ENCODE measurements around the gene CCK. TPM values are rescaled to one million over a fixed set of nuclear protein-coding genes. Genes with fewer than 3 reads are reported as not detected.

The CCK gene
- total RNA-seq, 1 donor from 2014 or later, result not detected

DNA sequence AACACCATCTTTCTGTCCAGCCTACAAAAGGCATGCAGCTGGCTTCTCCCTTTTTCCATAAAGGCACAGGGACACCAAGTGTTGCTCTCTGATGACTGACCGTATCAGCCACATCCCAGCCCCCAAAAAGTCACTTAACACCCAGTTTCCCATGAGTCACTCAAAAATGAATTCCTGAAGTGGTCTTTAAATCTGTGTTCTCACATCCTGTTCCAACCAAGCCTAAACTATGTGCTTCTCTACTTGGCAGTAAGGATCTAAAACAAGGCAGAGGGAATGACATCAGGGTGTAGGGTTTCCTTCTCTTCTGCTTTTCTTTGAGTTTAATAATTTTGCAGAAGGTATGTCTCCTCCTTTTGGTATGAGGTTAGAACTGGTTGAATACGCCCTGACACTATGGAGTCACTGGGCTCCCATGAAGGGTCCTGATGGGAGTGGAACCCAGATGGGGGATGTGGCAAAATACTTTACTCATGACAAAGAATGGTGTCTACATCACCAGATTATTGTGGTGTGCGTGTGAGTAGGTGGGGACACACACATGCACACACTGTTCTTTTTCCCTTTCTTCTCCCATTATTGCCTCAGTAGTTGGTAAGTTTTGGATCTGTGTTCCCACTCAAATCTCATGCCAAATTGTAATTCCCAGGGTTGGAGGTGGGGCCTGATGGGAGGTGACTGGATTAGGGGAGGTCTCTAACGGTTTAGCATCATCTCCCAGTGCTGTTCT lies 35.6 kb upstream of the CCK start:
- TF ChIP-seq, protein P1, sequence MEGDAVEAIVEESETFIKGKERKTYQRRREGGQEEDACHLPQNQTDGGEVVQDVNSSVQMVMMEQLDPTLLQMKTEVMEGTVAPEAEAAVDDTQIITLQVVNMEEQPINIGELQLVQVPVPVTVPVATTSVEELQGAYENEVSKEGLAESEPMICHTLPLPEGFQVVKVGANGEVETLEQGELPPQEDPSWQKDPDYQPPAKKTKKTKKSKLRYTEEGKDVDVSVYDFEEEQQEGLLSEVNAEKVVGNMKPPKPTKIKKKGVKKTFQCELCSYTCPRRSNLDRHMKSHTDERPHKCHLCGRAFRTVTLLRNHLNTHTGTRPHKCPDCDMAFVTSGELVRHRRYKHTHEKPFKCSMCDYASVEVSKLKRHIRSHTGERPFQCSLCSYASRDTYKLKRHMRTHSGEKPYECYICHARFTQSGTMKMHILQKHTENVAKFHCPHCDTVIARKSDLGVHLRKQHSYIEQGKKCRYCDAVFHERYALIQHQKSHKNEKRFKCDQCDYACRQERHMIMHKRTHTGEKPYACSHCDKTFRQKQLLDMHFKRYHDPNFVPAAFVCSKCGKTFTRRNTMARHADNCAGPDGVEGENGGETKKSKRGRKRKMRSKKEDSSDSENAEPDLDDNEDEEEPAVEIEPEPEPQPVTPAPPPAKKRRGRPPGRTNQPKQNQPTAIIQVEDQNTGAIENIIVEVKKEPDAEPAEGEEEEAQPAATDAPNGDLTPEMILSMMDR (IDR thresholded peaks at IDR 0.05), result no peak
- no peak overlapping the region for H3K27ac ChIP-seq
- no peak for DNase-seq (ENCODE audit: low spot score in 2 of 2)

DNA sequence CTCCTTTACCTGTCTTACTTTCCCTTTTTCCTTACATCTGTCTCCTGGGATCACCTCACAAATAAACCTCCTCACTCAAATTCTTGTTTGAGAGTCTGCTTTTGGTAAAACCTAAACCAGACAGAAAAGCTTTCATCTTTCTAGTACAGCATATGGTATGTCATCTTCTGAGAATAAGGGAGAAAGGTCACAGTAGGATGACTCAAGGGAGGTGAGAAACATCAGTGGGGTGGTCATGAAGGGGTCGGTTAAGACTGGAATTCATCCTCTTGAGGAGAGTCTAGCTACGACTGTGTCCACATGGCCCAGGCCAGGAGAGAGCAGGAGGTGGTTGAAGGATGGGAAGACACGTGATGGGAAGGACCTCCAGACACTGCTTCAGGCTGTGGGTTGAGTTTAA lies 34.8 kb upstream of the CCK start:
- Histone ChIP-seq H3K27ac (no peak overlapping the region), H3K9me3 (no peaks in the 10 kb centered on the region), H3K27me3 (no peaks in the 10 kb centered on the region), H3K36me3 (no peaks in the 10 kb centered on the region), H3K4me3 (no peak overlapping the region), H3K4me1 (no peaks in the 10 kb centered on the region)
- no peak for DNase-seq (ENCODE audit: low spot score in 2 of 2)
- TF ChIP-seq, protein P1 (IDR thresholded peaks at IDR 0.05), result no peak
- intact Hi-C loops (cut with DNase I), result no loop called here

More for the DNA sequence above, 35.6 kb upstream of the CCK start:
- H3K9me3 ChIP-seq, result no peaks in the 10 kb centered on the region
- H3K27me3 ChIP-seq, result no peaks in the 10 kb centered on the region
- H3K4me3 ChIP-seq, result no peak overlapping the region
- H3K4me1 ChIP-seq, result no peaks in the 10 kb centered on the region
- no peaks in the 10 kb centered on the region for H3K36me3 ChIP-seq
- intact Hi-C loops (cut with DNase I), result no loop called here

DNA sequence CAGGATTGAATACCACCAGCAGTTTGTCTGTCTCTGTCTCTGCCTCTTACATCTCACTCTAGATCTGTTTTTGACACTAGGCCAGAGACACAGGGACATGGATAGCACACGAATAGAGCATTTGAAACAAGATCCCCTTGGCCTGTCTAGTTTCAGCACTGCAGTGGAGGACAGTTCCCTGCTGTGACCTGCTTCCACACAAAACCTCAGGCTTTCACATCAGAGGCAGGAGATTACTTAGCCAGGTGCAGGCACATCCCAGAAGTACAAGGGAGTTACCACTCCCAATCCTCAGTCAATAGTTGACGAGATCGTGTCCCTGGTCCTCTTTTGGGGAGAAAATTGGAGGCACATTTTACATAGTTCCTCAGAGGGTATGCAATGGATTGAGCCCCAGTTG lies 34.0 kb upstream of the CCK start:
- intact Hi-C loops (cut with DNase I), result no loop called here

DNA sequence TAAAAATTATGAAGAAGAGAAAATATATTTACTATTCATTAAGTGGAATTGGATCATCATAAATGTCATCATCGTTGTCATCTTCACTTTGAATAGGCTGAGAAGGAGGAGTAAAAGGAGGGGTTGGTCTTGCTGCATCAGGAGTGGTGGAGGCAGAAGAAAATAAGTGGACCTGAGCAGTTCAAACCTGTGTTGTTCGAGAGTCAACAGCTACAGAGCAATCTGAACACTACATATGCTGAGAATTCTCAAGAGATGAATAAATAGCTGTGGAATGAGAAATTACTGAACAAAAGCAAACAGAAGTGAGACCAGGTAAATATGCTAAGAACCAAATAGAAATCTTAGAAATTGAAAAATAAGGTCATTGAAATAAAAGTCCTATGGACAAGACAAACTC lies 32.3 kb upstream of the CCK start:
- Histone ChIP-seq H3K9me3 (no peaks in the 10 kb centered on the region), H3K27ac (no peak overlapping the region), H3K27me3 (no peaks in the 10 kb centered on the region), H3K4me1 (no peaks in the 10 kb centered on the region), H3K36me3 (no peaks in the 10 kb centered on the region), H3K4me3 (no peak overlapping the region)
- TF ChIP-seq, protein P1 (IDR thresholded peaks at IDR 0.05), result no peak
- intact Hi-C loops (cut with DNase I), result no loop called here
- DNase-seq (ENCODE audit: low spot score in 2 of 2), result no peak

More for the DNA sequence above, 34.0 kb upstream of the CCK start:
- H3K9me3 ChIP-seq, result no peaks in the 10 kb centered on the region
- no peaks in the 10 kb centered on the region for H3K36me3 ChIP-seq
- H3K4me3 ChIP-seq, result no peak overlapping the region
- TF ChIP-seq, protein P1 (IDR thresholded peaks at IDR 0.05), result no peak
- no peak overlapping the region for H3K27ac ChIP-seq
- H3K27me3 ChIP-seq, result no peaks in the 10 kb centered on the region
- no peak for DNase-seq (ENCODE audit: low spot score in 2 of 2)
- no peaks in the 10 kb centered on the region for H3K4me1 ChIP-seq

DNA sequence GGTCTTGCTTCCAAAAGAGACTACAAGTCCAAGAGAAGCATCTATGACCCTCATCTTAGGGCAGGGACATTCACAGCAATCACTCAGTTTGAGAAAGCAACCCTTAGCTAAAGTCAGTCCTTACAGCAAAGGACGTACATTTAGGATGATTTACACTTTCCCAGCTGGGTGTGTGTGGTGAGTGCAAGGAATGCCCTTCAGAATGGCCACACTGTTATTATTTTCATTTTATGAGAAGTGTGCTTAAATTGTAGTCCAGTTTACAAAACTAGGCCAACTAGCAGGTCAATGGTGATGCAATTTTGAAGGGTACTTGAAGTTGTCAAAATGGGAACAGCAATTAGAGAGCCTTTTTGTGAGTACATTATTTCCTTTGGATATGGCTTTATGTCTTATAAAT lies 26.0 kb upstream of the CCK start:
- TF ChIP-seq, protein P1 (IDR thresholded peaks at IDR 0.05), result no peak
- no peak for DNase-seq (ENCODE audit: low spot score in 2 of 2)
- Histone ChIP-seq H3K4me1 (no peaks in the 10 kb centered on the region), H3K4me3 (no peak overlapping the region), H3K9me3 (no peaks in the 10 kb centered on the region), H3K27ac (no peak overlapping the region), H3K36me3 (no peaks in the 10 kb centered on the region), H3K27me3 (no peaks in the 10 kb centered on the region)
- intact Hi-C loops (cut with DNase I), result no loop called here
